Fibroblast of mammary gland (primary cell): ENCODE data around the gene SLC44A2.

ENCODE experiments used
- DNase-seq: peaks from one replicate; pipeline ENCODE4 v3.0.0-alpha.2; 2010; ENCODE audit warnings: low read depth
- H3K4me3 ChIP-seq: 2 replicates; pipeline ENCODE4 v1.5.1; 2011; ENCODE audit warnings: low read depth, mild to moderate bottlenecking, low read length, moderate library complexity; ENCODE audit not compliant: control insufficient read depth
- CTCF ChIP-seq: conservative IDR thresholded peaks from 2 replicates; pipeline ENCODE4 v1.5.1; 2011; ENCODE audit warnings: low read depth, low read length, inconsistent platforms; ENCODE audit not compliant: control insufficient read depth, insufficient read depth

Gene SLC44A2

GRCh38 chr19:10587022-10587838, 38.1 kb upstream of the SLC44A2 start, which contains the start of gene AP1M2:
AP1M2 (minus strand) TSS chr19:10587312; CDS start chr19:10587231, 81 bp downstream.
- no peak for TF ChIP-seq CTCF
- no peak within 1 kb of the TSS for H3K4me3 ChIP-seq
- no peak for DNase-seq

GRCh38 chr19:10587839-10588150, 37.6 kb upstream of the SLC44A2 start:
- no peak for TF ChIP-seq CTCF

GRCh38 chr19:10593148-10593547, 32.2 kb upstream of the SLC44A2 start:
- H3K4me3 ChIP-seq = no peak overlapping the region
- DNase-seq = no peak

More at GRCh38 chr19:10587839-10588150, 37.6 kb upstream of the SLC44A2 start:
- no peak overlapping the region for H3K4me3 ChIP-seq
- no peak for DNase-seq

GRCh38 chr19:10593820-10594637, 31.3 kb upstream of the SLC44A2 start:
- H3K4me3 ChIP-seq = no peak overlapping the region
- DNase-seq = no peak
- TF ChIP-seq CTCF = no peak

More at GRCh38 chr19:10593148-10593547, 32.2 kb upstream of the SLC44A2 start:
- TF ChIP-seq CTCF = no peak

GRCh38 chr19:10600149-10600548, 25.2 kb upstream of the SLC44A2 start:
- DNase-seq = no peak
- TF ChIP-seq CTCF = no peak
- no peak overlapping the region for H3K4me3 ChIP-seq

GRCh38 chr19:10601999-10602329, 23.4 kb upstream of the SLC44A2 start:
- no peak for TF ChIP-seq CTCF
- H3K4me3 ChIP-seq = no peak overlapping the region
- DNase-seq = no peak
